Ureter (tissue), 1 donor: Measurements from ENCODE around the gene CCDC180. TPM values are rescaled to one million over a fixed set of nuclear protein-coding genes. Genes with fewer than 3 reads are reported as not detected.
"Not testable (repeated sequence)": the region's sequence is repeated elsewhere in the genome, so short reads cannot be mapped to it uniquely, and the experiment has no call there.

Source experiments
- DNase-seq: peaks from one replicate; pipeline ENCODE4 v3.0.0-alpha.2; 2020; ENCODE audit warnings: low spot score
- total RNA-seq: library from RNA; stranded (reverse); gene quantifications from one replicate; pipeline ENCODE4 v1.2.4, GENCODE V29; 2023
- donor health status: DM: yes; HTN: yes; CAD: no.

The CCDC180 gene
- 7.5 TPM for total RNA-seq

GRCh38 chr9:97307500-97308163, at the start of gene CCDC180:
TSS of gene CCDC180 (plus strand) at chr9:97307659. CDS start at chr9:97308064, 405 bp downstream.
- DNase-seq = peak; percentile 62

- DNase-seq = not testable (repeated sequence)
Observed at GRCh38 chr9:97259834-97260514, 47.5 kb upstream of the CCDC180 start.

GRCh38 chr9:97271292-97271691, 36.2 kb upstream of the CCDC180 start:
- no peak for DNase-seq

- no peak for DNase-seq
Observed at GRCh38 chr9:97272072-97272471, 35.4 kb upstream of the CCDC180 start.

GRCh38 chr9:97276310-97276852, 31.1 kb upstream of the CCDC180 start:
- DNase-seq = no peak

GRCh38 chr9:97277953-97278352, 29.5 kb upstream of the CCDC180 start:
- no peak for DNase-seq

- no peak for DNase-seq
Observed at GRCh38 chr9:97280755-97281330, 26.6 kb upstream of the CCDC180 start.

- DNase-seq = no peak
Observed at GRCh38 chr9:97283768-97284167, 23.7 kb upstream of the CCDC180 start.

- DNase-seq = no peak
Observed at GRCh38 chr9:97284798-97285197, 22.7 kb upstream of the CCDC180 start.

GRCh38 chr9:97292200-97292599, 15.3 kb upstream of the CCDC180 start:
- DNase-seq = no peak

- peak; percentile 50 for DNase-seq
Observed at GRCh38 chr9:97293207-97293721, 14.2 kb upstream of the CCDC180 start.

- no peak for DNase-seq
Observed at GRCh38 chr9:97293818-97294217, 13.6 kb upstream of the CCDC180 start.

- no peak for DNase-seq
Observed at GRCh38 chr9:97297889-97298288, 9.6 kb upstream of the CCDC180 start.

GRCh38 chr9:97299809-97300414, 7.5 kb upstream of the CCDC180 start:
- no peak for DNase-seq

- no peak for DNase-seq
Observed at GRCh38 chr9:97300586-97300985, 6.9 kb upstream of the CCDC180 start.

GRCh38 chr9:97301974-97302373, 5.5 kb upstream of the CCDC180 start:
- no peak for DNase-seq

GRCh38 chr9:97304586-97304985, 2.9 kb upstream of the CCDC180 start:
- no peak for DNase-seq

GRCh38 chr9:97305501-97306298, 1.8 kb upstream of the CCDC180 start:
- DNase-seq = no peak

GRCh38 chr9:97307091-97307490, 368 bp upstream of the CCDC180 start:
- peak; percentile 83 for DNase-seq

- no peak for DNase-seq
Observed at GRCh38 chr9:97309260-97309659, 1.8 kb downstream of the CCDC180 start.

- DNase-seq = no peak
Observed at GRCh38 chr9:97310023-97310422, 2.6 kb downstream of the CCDC180 start.
